Sigmoid colon (tissue), 7 donors: ENCODE results near the gene ACIN1. TPM values are rescaled to one million over a fixed set of nuclear protein-coding genes. Genes with fewer than 3 reads are reported as not detected.

ENCODE experiments used
- DNase-seq: peaks from one replicate; pipeline ENCODE4 v3.0.0-alpha.2; 2019
- H3K27ac ChIP-seq, 4 donors: fragments of 200-600 bp; sonication (generic); one replicate each; pipeline ENCODE4 v1.5.1; 2016 to 2019; ENCODE audit warnings: mild to moderate bottlenecking in 1 of 4
- H3K27me3 ChIP-seq, 3 donors: fragments of 200-600 bp; sonication (generic); one replicate each; pipeline ENCODE4 v1.5.1; 2019; ENCODE audit warnings: mild to moderate bottlenecking in 1 of 3
- H3K36me3 ChIP-seq, 4 donors: fragments of 200-600 bp; sonication (generic); one replicate each; pipeline ENCODE4 v1.5.1; 2016 to 2019
- H3K4me1 ChIP-seq, 4 donors: fragments of 200-600 bp; sonication (generic); one replicate each; pipeline ENCODE4 v1.5.1; 2017 to 2019
- H3K4me3 ChIP-seq, 4 donors: fragments of 200-600 bp; sonication (generic); one replicate each; pipeline ENCODE4 v1.5.1; 2017 to 2019; ENCODE audit warnings: mild to moderate bottlenecking in 2 of 4, moderate library complexity in 1 of 4
- H3K9me3 ChIP-seq, 4 donors: fragments of 200-600 bp in 3 of 4; sonication (generic) in 3 of 4; one replicate each; pipeline versions ENCODE4 v1.5.1 to v1.6.1; 2013 to 2019
- EP300 ChIP-seq, 4 donors: sonication (generic); formaldehyde crosslinking; IDR thresholded peaks; one replicate each; pipeline ENCODE4 v1.6.1; 2017; ENCODE audit warnings: antibody characterized with exemption in 4 of 4
- POLR2A ChIP-seq, 2 donors: fragments of 450-650 bp; IDR thresholded peaks; one replicate each; pipeline ENCODE4 v1.6.1; 2016; ENCODE audit warnings: antibody characterized with exemption in 2 of 2, mild to moderate bottlenecking in 2 of 2, moderate library complexity in 2 of 2
- POLR2AphosphoS5 ChIP-seq, 4 donors: sonication (generic); formaldehyde crosslinking; IDR thresholded peaks; one replicate each; pipeline ENCODE4 v1.6.1; 2017; ENCODE audit warnings: antibody characterized with exemption in 4 of 4
- WGBS, 2 donors: extraction: QIAGEN DNeasy Blood & Tissue Kit; methylation state at CpG; one replicate each; pipeline ENCODE4 v1.1.7; 2013; 5-methylcytosine and 5-hydroxymethylcytosine counted together
- intact Hi-C: fragments of 100-400 bp; cut with DNase I; formaldehyde crosslinking; loops from one replicate; pipeline ENCODE4 v1.15.1; 2023
- polyA plus RNA-seq, 3 donors: library from polyadenylated mRNA; stranded (reverse); fragments of 200-250 nt; gene quantifications; one replicate each; pipeline ENCODE4 v1.2.3, GENCODE V29; 2013
- total RNA-seq, 4 donors: library from RNA; depleted of rRNA; stranded (reverse); fragments of >200 nt; gene quantifications; one replicate each; pipeline ENCODE4 v1.1.0, GENCODE V29; 2016
- TF ChIP-seq, protein P1 (sequence below), 4 experiments: fragments of 450-650 bp in 3 of 4; fragments of 200-600 bp in 1 of 4; IDR thresholded peaks; one replicate each; pipeline ENCODE4 v1.5.1; 2016 to 2019; ENCODE audit warnings: antibody characterized with exemption in 4 of 4, mild to moderate bottlenecking in 3 of 4, moderate library complexity in 2 of 4
- donor health status: healthy with polysubstance abuse.
- donor health status: Bipolar disorder and iron deficiency.
- donor health status: healthy.

Gene ACIN1
- total and polyA plus RNA-seq, 7 donors = 37.8 to 129 (median 88.4) TPM

DNA sequence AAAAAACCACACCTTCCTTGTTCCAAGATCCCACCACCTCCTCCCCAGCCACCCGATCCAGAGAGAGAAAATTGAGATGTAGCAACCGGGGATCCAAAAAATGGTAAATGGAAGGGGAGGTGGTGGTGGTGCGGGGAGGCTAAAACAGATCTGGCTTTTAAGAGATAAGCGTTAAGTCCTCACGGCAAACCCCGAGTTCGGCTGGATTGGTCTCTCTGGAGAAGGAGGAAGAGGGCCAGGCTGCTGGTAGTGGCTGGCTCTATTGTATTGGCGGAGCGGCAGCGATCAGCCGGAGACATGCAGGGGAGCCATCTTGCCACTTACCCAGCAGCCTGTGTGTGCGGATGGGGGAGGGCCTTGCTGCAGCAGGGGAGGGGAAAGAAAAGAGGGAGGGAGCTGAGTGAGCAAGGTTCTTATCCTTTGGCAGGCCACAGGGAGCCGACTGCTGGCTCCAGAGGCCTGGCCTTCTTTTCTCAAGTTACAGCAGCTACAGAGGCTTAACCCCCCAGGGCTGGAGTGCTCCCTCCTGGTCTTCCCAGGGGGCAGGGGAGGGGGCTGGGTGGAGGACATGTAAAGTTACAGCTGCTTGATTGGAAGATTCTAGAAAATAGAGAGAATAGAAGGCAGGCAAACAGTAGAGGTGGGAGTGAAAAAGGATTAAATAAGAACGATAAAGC lies 23.6 kb downstream of the ACIN1 start:
- Histone ChIP-seq H3K4me1 (peaks cover 0 to 41% (median 38%) of the 10 kb centered on the region in 4 donors), H3K27ac (peak overlapping the region; percentile 75 to 87 (median 84)), H3K27me3 (no peaks in the 10 kb centered on the region), H3K4me3 (peak overlapping the region; percentile 49 to 63 (median 54)), H3K9me3 (no peaks in the 10 kb centered on the region), H3K36me3 (peaks cover 6 to 70% (median 51%) of the 10 kb centered on the region in 4 donors)
- TF ChIP-seq POLR2AphosphoS5 (IDR thresholded peaks at IDR 0.05) (peak; percentile 29 to 77 (median 72)), POLR2A (IDR thresholded peaks at IDR 0.05) (peak in 1 of 2 donors; percentile 28), EP300 (IDR thresholded peaks at IDR 0.05) (no peak)
- TF ChIP-seq, protein P1, sequence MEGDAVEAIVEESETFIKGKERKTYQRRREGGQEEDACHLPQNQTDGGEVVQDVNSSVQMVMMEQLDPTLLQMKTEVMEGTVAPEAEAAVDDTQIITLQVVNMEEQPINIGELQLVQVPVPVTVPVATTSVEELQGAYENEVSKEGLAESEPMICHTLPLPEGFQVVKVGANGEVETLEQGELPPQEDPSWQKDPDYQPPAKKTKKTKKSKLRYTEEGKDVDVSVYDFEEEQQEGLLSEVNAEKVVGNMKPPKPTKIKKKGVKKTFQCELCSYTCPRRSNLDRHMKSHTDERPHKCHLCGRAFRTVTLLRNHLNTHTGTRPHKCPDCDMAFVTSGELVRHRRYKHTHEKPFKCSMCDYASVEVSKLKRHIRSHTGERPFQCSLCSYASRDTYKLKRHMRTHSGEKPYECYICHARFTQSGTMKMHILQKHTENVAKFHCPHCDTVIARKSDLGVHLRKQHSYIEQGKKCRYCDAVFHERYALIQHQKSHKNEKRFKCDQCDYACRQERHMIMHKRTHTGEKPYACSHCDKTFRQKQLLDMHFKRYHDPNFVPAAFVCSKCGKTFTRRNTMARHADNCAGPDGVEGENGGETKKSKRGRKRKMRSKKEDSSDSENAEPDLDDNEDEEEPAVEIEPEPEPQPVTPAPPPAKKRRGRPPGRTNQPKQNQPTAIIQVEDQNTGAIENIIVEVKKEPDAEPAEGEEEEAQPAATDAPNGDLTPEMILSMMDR (IDR thresholded peaks at IDR 0.05) = no peak
- DNase-seq = peak; percentile 95
- WGBS, 2 donors = 1 to 2% methylated on average over 14 of the region's 14 CpGs
- intact Hi-C loops = no loop called here

DNA sequence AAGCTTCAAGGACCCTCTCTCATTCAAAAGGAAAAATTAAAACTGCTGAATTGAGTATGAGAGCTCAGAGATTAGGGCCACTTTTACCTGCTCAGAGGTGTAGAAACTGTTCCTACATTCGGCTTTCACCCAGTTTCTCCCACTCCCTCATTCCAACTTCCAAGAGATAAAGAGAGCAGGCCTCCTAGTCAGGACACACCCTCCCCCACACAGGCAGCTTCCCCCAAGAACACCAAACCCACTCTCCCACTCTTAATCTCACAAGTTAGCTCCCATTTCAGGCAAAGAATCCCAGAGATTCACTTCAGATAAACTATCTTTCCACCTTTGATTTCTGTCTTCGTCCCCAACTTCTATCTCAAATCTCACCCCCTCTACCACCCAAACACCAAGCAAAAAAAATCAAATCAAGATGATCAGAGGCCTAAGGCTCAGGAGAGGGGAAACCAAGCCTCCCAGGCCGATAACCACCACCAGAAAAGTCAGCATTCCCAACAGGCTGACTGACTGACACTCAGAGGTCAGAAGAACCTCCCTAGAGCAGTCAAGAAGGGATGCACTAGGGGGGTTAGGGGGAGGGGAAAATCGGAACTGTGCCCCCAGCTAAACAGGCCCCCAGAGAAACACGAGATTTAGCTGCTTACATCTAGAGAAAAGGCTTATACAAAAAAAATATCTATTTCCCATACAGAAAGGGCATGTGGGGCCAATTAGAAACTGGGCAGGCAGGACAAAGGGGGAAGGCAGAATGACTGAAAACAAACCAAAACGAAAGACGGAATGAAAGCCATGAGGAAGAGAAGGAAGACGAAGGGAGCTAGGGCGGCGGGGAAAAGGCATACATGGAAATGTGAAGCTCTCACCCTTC lies 24.4 kb downstream of the ACIN1 start:
- DNase-seq = no peak
- TF ChIP-seq, protein P1 (IDR thresholded peaks at IDR 0.05) = no peak
- TF ChIP-seq POLR2AphosphoS5 (IDR thresholded peaks at IDR 0.05) (no peak), EP300 (IDR thresholded peaks at IDR 0.05) (no peak), POLR2A (IDR thresholded peaks at IDR 0.05) (no peak)
- H3K27me3 ChIP-seq = no peaks in the 10 kb centered on the region
- H3K4me1 ChIP-seq = peaks cover 0 to 41% (median 38%) of the 10 kb centered on the region in 4 donors
- intact Hi-C loops = no loop called here
- no peaks in the 10 kb centered on the region for H3K9me3 ChIP-seq
- 15 to 18% methylated on average over 10 of the region's 10 CpGs for WGBS, 2 donors
- H3K27ac ChIP-seq = peak overlapping the region; percentile 75 to 87 (median 84)
- H3K36me3 ChIP-seq = peaks cover 6 to 70% (median 47%) of the 10 kb centered on the region in 4 donors
- H3K4me3 ChIP-seq = peak overlapping the region; percentile 49 to 63 (median 54)

DNA sequence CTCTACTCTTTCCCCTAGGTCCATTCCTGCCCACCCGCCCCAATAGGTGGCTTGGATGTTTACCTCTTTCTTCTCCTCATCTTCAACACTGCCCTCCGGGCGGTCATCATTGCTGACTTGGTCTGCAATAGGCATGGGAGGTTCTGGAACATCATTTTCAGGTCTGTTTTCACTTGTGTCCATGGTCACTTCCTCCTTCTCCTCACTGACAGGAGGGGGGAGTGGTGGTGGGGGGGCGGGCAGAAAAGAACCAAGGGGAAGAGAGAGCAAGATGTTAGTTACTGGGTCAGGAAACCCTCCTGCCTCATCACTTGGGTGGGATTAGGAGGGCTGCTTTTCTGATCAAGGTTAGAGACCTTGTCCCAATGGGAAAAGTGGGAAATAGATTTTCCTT lies 25.5 kb downstream of the ACIN1 start:
- TF ChIP-seq POLR2A (IDR thresholded peaks at IDR 0.05) (no peak), EP300 (IDR thresholded peaks at IDR 0.05) (no peak), POLR2AphosphoS5 (IDR thresholded peaks at IDR 0.05) (no peak)
- TF ChIP-seq, protein P1 (IDR thresholded peaks at IDR 0.05) = no peak
- no peaks in the 10 kb centered on the region for H3K27me3 ChIP-seq
- H3K4me1 ChIP-seq = peaks cover 0 to 41% (median 38%) of the 10 kb centered on the region in 4 donors
- no peaks in the 10 kb centered on the region for H3K9me3 ChIP-seq
- H3K4me3 ChIP-seq = no peak overlapping the region
- peaks cover 7 to 70% (median 46%) of the 10 kb centered on the region in 4 donors for H3K36me3 ChIP-seq
- WGBS, 2 donors = 91% methylated on average over 4 of the region's 4 CpGs
- H3K27ac ChIP-seq = peak overlapping the region; percentile 3 to 87 (median 50)
- no peak for DNase-seq
- intact Hi-C loops = no loop called here

DNA sequence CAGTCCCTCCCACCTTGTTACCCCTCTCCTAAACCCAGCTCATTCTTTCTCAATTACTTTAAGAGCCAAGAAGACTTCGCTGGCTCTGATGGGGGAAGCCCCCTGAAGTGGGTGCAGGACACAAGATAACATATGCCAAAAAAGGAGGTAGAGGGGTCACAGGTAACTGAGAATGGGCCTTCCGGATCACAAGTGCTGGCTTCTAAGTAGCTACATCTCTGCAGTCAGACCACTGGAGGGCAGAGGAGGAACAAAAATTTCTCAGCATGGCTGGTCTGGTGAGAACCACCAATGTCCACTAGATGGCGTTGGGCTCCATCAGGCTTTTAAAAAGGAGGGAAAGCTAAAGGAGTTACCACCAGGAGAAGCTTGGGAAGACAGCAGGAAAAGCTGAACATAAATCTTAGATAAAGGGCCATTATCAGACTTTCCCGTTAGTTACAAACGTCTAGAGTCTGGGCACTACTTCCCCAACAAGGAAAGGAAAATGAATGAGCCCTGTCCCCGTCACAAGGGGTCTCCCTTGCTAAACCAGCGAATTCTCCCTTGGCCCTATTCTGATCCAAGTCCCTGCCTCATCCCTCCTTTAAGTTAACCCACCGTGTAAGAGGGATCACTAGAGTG lies 26.0 kb downstream of the ACIN1 start:
- peak; percentile 90 for DNase-seq
- peaks cover 0 to 41% (median 38%) of the 10 kb centered on the region in 4 donors for H3K4me1 ChIP-seq
- 28 to 33% methylated on average over 8 of the region's 8 CpGs for WGBS, 2 donors
- no peaks in the 10 kb centered on the region for H3K27me3 ChIP-seq
- intact Hi-C loops = no loop called here
- H3K27ac ChIP-seq = peak overlapping the region; percentile 3 to 87 (median 50)
- TF ChIP-seq POLR2AphosphoS5 (IDR thresholded peaks at IDR 0.05) = peak in 2 of 4 donors; percentile 8 to 20
- TF ChIP-seq, protein P1 (IDR thresholded peaks at IDR 0.05) = peak; percentile 97 to 99 (median 98)
- TF ChIP-seq POLR2A (IDR thresholded peaks at IDR 0.05) = no peak
- peaks cover 7 to 70% (median 50%) of the 10 kb centered on the region in 4 donors for H3K36me3 ChIP-seq
- H3K9me3 ChIP-seq = no peaks in the 10 kb centered on the region
- no peak overlapping the region for H3K4me3 ChIP-seq
